Gastrocnemius medialis (tissue), 4 donors: ENCODE measurements around the gene ATIC. TPM values are rescaled to one million over a fixed set of nuclear protein-coding genes. Genes with fewer than 3 reads are reported as not detected.

ENCODE experiments used
- ATAC-seq, 2 donors: fragments of 150-250 bp; one replicate each; pipeline ENCODE4 v1.9.1; 2016
- DNase-seq, 2 donors: peaks; one replicate each; pipeline ENCODE4 v3.0.0-alpha.2; 2019
- H3K27ac ChIP-seq, 4 donors: fragments of 200-600 bp; sonication (generic); 1 replicate in 1 of 4; 2 replicates in 3 of 4; pipeline ENCODE4 v1.5.1; 2016 to 2018; ENCODE audit warnings: mild to moderate bottlenecking in 2 of 4, moderate library complexity in 1 of 4
- H3K27me3 ChIP-seq, 3 donors: fragments of 200-600 bp; sonication (generic) in 2 of 3; 1 replicate in 1 of 3; 2 replicates in 2 of 3; pipeline versions ENCODE4 v1.5.1 to v1.6.0; 2016 to 2019; ENCODE audit warnings: mild to moderate bottlenecking in 1 of 3, moderate library complexity in 1 of 3
- H3K36me3 ChIP-seq, 2 donors: fragments of 200-600 bp; sonication (generic) in 1 of 2; one replicate each; pipeline ENCODE4 v1.5.1; 2017 to 2018
- H3K4me1 ChIP-seq, 2 donors: fragments of 200-600 bp; sonication (generic) in 1 of 2; one replicate each; pipeline ENCODE4 v1.5.1; 2016 to 2017; ENCODE audit warnings: mild to moderate bottlenecking in 2 of 2
- H3K4me3 ChIP-seq, 4 donors: fragments of 200-600 bp; sonication (generic) in 3 of 4; 1 replicate in 1 of 4; 2 replicates in 3 of 4; pipeline ENCODE4 v1.5.1; 2016 to 2019; ENCODE audit warnings: mild to moderate bottlenecking in 2 of 4
- H3K9me3 ChIP-seq, 3 donors: fragments of 200-600 bp; sonication (generic) in 2 of 3; 1 replicate in 1 of 3; 2 replicates in 2 of 3; pipeline ENCODE4 v1.5.1; 2016 to 2019
- CTCF ChIP-seq, 5 experiments: fragments of 450-650 bp in 3 of 5; fragments of 200-600 bp in 2 of 5; sonication (generic) in 2 of 5; IDR thresholded peaks in 4 of 5; conservative IDR thresholded peaks in 1 of 5; 1 replicate in 4 of 5; 2 replicates in 1 of 5; pipeline ENCODE4 v1.5.1; 2016 to 2019; ENCODE audit warnings: antibody characterized with exemption in 5 of 5, mild to moderate bottlenecking in 3 of 5, moderate library complexity in 3 of 5
- POLR2A ChIP-seq, 2 donors: fragments of 450-650 bp; IDR thresholded peaks; one replicate each; pipeline ENCODE4 v1.6.1; 2017; ENCODE audit warnings: antibody characterized with exemption in 2 of 2, mild to moderate bottlenecking in 2 of 2, moderate library complexity in 2 of 2
- in situ Hi-C, 4 donors: fragments of 200-750 bp; cut with MboI; loops; one replicate each; pipeline versions ENCODE4 v1.15.0 to v1.8.0; 2017; ENCODE audit warnings: low sequenced_read_pairs in 4 of 4
- intact Hi-C: fragments of 100-400 bp; cut with DNase I; formaldehyde crosslinking; loops from one replicate; pipeline ENCODE4 v1.15.1; 2023; ENCODE audit warnings: low total_unique reads
- total RNA-seq, 4 donors: library from RNA; depleted of rRNA; stranded (reverse); fragments of >200 nt; gene quantifications; one replicate each; pipeline versions ENCODE4 v1.1.0 to v1.2.3, GENCODE V29; 2016

The ATIC gene
- total RNA-seq, 4 donors from 2014 or later: 16.9 to 46.9 (median 41.8) TPM

GRCh38 chr2:215370112-215370965 lies 58.5 kb downstream of the ATIC start:
- Histone ChIP-seq H3K9me3 (no peaks in the 10 kb centered on the region), H3K4me1 (no peaks in the 10 kb centered on the region), H3K36me3 (peaks cover 0 to 8% of the 10 kb centered on the region in 2 donors), H3K27ac (no peak overlapping the region), H3K27me3 (no peaks in the 10 kb centered on the region), H3K4me3 (no peak overlapping the region)
- in situ Hi-C loops: no loop called here
- ATAC-seq (no peak), DNase-seq (no peak)
- intact Hi-C loops: no loop called here
- TF ChIP-seq POLR2A (IDR thresholded peaks at IDR 0.05) (no peak), CTCF (IDR thresholded peaks at IDR 0.05 in 4 of 5, conservative IDR thresholded peaks at IDR 0.05 in 1 of 5) (no peak)

- Histone ChIP-seq H3K27ac (no peak overlapping the region), H3K9me3 (no peaks in the 10 kb centered on the region), H3K36me3 (peaks cover 0 to 8% of the 10 kb centered on the region in 2 donors), H3K4me3 (no peak overlapping the region), H3K27me3 (no peaks in the 10 kb centered on the region), H3K4me1 (no peaks in the 10 kb centered on the region)
- in situ Hi-C loops (no loop called here), intact Hi-C loops (no loop called here)
- ATAC-seq (no peak), DNase-seq (no peak)
- TF ChIP-seq CTCF (IDR thresholded peaks at IDR 0.05 in 4 of 5, conservative IDR thresholded peaks at IDR 0.05 in 1 of 5): no peak
- TF ChIP-seq POLR2A (IDR thresholded peaks at IDR 0.05): no peak
These were observed 60.3 kb downstream of the ATIC start for GRCh38 chr2:215371915-215372897.

GRCh38 chr2:215372968-215373649 lies 61.2 kb downstream of the ATIC start:
- no peak overlapping the region for H3K27ac ChIP-seq
- no peaks in the 10 kb centered on the region for H3K9me3 ChIP-seq
- TF ChIP-seq CTCF (IDR thresholded peaks at IDR 0.05 in 4 of 5, conservative IDR thresholded peaks at IDR 0.05 in 1 of 5) (no peak), POLR2A (IDR thresholded peaks at IDR 0.05) (no peak)
- no peak overlapping the region for H3K4me3 ChIP-seq
- no peaks in the 10 kb centered on the region for H3K4me1 ChIP-seq
- in situ Hi-C loops (no loop called here), intact Hi-C loops (no loop called here)
- peaks cover 0 to 4% of the 10 kb centered on the region in 2 donors for H3K36me3 ChIP-seq
- no peak for ATAC-seq
- H3K27me3 ChIP-seq: no peaks in the 10 kb centered on the region
- DNase-seq: no peak

GRCh38 chr2:215374002-215374401 lies 62.1 kb downstream of the ATIC start:
- no peak for ATAC-seq
- DNase-seq: no peak
- no peak overlapping the region for H3K27ac ChIP-seq
- in situ Hi-C loops (no loop called here), intact Hi-C loops (no loop called here)
- H3K4me3 ChIP-seq: no peak overlapping the region
- TF ChIP-seq POLR2A (IDR thresholded peaks at IDR 0.05) (no peak), CTCF (IDR thresholded peaks at IDR 0.05 in 4 of 5, conservative IDR thresholded peaks at IDR 0.05 in 1 of 5) (no peak)
- no peaks in the 10 kb centered on the region for H3K27me3 ChIP-seq
- H3K36me3 ChIP-seq: peaks cover 0 to 8% of the 10 kb centered on the region in 2 donors
- no peaks in the 10 kb centered on the region for H3K4me1 ChIP-seq
- H3K9me3 ChIP-seq: no peaks in the 10 kb centered on the region
